T-helper 1 cell treated with Interleukin-12 subunit alpha and Interleukin-12 subunit beta and Interleukin-4 antibody, amounts not matched to agents 30 ng/mL and 1 ng/mL, for 36 hours (primary cell): Measurements from ENCODE around the gene NHERF2. TPM values are rescaled to one million over a fixed set of nuclear protein-coding genes. Genes with fewer than 3 reads are reported as not detected.

ENCODE experiments used
- intact Hi-C: fragments of 100-400 bp; cut with micrococcal nuclease; formaldehyde crosslinking; loops from one replicate; pipeline ENCODE4 v1.15.1; 2024
- total RNA-seq: library from RNA; stranded (reverse); gene quantifications from 2 replicates; pipeline ENCODE4 v1.2.3, GENCODE V29; 2022

The NHERF2 gene
- total RNA-seq, 1 donor from 2014 or later: 2.4 TPM

DNA sequence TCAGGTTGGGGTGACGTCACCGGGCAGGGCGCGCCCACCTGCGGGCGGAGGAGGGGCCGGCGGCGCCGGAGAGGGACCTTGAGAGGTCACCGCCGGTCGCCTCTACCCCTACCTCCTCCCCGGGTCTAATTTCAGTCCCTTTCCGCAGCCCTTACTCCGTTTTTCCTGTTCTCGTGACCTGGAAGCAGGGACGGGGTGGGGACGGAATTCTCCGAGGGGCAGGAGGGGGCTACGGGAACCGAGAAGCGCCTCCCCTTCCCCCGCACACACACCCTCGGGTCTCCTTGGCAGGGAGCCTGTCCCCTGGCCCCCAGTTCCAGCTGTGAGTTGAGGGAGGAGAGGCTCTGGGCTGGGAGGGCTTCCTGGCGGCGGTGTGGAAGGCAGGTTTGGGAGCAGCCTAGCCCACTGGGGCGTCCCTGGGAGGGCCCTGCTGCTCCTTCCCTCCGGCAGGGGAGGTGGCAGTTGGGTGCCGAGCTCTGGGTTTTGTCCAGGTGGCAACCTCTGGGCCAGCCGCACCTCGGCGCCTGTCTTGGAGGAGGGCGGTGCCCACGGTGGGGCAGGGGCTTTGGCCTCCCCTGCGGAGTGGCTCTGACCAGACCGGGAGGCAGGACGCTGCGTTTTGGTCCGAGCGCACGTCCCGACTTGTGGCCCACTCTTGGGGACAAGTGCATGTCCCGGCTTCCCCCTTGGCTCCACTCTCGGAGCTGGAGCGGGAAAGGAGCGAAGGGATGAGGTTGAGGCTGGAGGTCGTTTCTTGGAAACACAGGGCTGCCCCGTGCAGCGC, 36.2 kb upstream of the NHERF2 start:
- intact Hi-C loops: loop anchor here (1.0 to 10.0 kb wide), 3 partner anchors 47 to 544 kb away; partner anchors contain the start of genes CEMP1, E4F1, MSRB1 and PDPK1

- intact Hi-C loops: loop anchor here (1.0 to 10.0 kb wide), 3 partner anchors 48 to 544 kb away; partner anchors contain the start of genes CEMP1, E4F1, MSRB1 and PDPK1
Observed at GRCh38 chr16:1991135-1991551, 35.6 kb upstream of the NHERF2 start.

- intact Hi-C loops: loop anchor here (1.0 to 10.0 kb wide), 3 partner anchors 48 to 543 kb away; partner anchors contain the start of genes CEMP1, E4F1, MSRB1 and PDPK1
Observed at GRCh38 chr16:1991588-1991947, 35.1 kb upstream of the NHERF2 start.

DNA sequence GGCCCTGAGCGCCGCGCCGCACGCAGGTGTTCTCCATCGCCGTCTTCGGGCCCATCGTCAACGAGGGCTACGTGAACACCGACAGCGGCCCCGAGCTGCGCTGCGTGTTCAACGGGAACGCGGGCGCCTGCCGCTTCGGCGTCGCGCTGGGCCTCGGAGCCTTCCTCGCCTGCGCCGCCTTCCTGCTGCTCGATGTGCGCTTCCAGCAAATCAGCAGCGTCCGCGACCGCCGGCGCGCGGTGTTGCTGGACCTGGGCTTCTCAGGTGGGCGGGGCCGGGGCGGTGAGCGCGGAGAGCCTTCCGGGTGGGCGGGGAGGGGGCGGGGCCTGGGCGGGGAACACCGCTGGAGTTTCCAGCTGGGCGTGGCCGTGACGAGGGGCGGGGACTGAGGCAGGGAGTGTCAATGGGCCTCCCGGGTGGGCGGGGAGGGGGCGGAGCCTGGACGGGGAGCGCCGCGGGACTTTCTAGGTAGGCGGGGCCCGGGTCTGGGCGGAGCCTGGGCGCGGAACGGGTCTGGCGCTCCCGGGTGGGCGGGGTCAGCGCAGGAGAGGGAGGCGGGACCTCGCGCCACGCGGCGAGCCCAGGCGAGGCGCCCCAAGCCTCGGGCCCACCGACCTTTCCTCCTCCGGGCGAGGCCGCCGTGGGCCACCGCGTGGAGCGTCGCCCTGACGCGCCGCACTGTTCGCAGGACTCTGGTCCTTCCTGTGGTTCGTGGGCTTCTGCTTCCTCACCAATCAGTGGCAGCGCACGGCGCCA, 34.6 kb upstream of the NHERF2 start:
- intact Hi-C loops: loop anchor here (1.0 to 10.0 kb wide), 8 partner anchors 8 to 543 kb away; partner anchors contain the start of genes CEMP1, E4F1, GFER and MLST8

DNA sequence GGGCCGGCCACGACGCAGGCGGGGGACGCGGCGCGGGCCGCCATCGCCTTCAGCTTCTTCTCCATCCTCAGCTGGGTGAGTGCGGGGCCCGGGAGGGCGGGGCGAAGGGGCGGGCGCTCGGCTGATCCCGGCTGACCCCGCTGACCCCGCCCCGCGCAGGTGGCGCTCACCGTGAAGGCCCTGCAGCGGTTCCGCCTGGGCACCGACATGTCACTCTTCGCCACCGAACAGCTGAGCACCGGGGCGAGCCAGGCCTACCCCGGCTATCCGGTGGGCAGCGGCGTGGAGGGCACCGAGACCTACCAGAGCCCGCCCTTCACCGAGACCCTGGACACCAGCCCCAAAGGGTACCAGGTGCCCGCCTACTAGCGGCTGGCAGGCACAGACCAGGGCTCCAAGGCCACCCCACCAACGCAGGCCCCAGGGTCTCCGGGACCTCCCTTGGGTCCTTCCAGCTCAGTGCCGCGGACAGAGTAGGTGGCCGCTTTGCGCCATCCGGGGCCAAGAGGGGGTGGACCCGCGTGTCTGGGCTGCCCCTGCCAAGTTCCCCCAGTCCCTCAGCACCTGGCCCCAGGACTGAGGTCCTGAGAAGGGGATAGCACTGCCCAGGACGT, 33.9 kb upstream of the NHERF2 start:
- intact Hi-C loops: loop anchor here (1.0 to 10.0 kb wide), 7 partner anchors 9 to 542 kb away; partner anchors contain the start of genes CEMP1, E4F1, GFER and MLST8

- intact Hi-C loops: loop anchor here (5.0 to 10.0 kb wide), 2 partner anchors 229 to 541 kb away; partner anchors contain the start of genes CEMP1, E4F1 and PDPK1
Observed at GRCh38 chr16:1993731-1994131, 33.0 kb upstream of the NHERF2 start.

DNA sequence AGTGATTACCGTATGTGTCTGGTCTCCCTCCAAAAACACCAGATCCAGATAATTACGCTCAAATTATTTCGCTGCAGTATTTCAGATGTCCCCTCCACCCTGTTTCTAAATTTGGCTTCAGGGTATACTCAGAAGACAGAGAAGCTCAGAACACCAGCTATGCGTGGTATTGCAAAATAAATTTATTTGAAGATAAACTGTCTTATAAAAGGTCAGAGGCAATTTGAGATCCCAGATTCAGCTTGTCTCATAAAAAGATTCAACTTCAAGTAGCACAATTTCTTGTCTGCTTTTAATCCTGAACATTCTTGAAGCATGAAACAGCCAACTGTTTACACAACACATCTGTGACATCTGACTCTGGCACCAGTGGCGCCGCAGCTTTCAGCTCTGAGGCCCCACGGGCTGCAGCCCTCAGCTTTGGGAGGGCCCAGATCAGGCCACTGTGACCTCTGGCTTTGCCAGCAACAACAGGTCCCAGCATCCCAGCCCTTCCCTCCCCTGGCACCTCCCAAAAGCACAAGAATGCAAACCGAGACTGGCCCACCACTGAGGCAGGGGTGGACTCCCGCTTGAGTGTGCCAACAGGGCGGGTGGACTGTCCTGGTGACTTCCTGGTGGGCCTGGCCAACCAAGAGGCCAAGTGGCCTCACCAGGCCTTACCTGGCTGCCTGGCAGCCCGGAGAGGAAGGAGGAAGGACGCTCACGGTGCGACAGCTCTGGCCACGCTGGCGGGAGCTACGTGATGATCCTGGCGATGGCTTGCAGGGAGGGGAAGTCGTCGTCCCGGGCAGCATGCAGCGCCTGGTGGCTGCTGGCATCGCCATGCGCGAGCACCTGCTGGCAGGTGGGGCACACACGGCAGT, 29.0 kb upstream of the NHERF2 start:
- intact Hi-C loops: loop anchor here (10.0 kb wide), 1 partner anchor 537 kb away; the partner anchor contains the start of genes CEMP1 and PDPK1

- intact Hi-C loops: loop anchor here (10.0 kb wide), 1 partner anchor 536 kb away; the partner anchor contains the start of genes CEMP1 and PDPK1
Observed at GRCh38 chr16:1998360-1998835, 28.3 kb upstream of the NHERF2 start.

GRCh38 chr16:1998852-1999801, 27.6 kb upstream of the NHERF2 start:
- intact Hi-C loops: loop anchor here (10.0 kb wide), 1 partner anchor 536 kb away; the partner anchor contains the start of genes CEMP1 and PDPK1

GRCh38 chr16:1999866-2000514, 26.7 kb upstream of the NHERF2 start:
- intact Hi-C loops: loop anchor here (10.0 kb wide), 1 partner anchor 535 kb away; the partner anchor contains the start of genes CEMP1 and PDPK1

GRCh38 chr16:2001035-2001434, 25.7 kb upstream of the NHERF2 start:
- intact Hi-C loops: no loop called here

DNA sequence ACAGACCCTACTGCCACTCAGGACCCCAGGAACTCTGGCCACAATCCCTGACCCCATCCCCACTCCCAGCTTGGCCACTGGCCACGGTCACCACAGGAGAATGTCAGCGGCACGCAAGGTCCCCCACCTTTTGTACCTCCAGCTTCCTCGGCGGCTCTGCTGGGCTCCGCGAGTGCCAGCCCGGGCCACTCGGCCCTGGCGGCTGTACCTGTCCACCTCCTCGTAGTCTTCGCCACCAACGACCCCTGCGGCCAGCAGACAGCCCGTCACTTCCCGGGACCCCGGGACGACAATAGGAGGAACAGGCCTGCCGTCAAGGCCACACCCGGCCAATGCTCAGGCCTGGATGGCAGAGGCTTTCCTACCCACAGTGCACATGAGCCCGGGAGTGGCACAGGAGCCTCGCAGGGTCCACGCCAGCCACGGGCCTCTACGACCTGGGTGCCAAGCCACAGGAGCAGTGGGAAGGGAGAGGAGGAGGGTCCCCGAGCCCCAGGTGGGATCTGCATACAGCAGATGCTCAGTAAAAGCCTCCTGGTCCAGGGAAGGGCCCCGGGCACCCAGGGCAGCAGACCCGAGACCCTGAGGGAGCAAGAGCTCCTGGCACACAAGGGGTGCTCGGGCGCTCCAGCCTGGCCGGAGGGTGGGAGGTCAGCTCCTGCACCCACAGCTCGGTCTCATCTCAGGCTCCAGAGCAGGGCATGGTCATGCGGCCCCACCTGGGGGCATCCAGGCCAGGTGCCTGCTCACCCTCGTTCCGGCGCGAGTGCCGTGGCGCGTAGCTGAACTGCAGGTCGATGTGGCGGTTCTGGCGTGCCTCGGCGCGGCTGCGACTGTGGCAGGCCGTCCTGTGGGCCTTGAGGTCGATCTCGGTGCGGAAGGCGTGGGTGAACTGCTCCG, 25.0 kb upstream of the NHERF2 start:
- intact Hi-C loops: no loop called here

DNA sequence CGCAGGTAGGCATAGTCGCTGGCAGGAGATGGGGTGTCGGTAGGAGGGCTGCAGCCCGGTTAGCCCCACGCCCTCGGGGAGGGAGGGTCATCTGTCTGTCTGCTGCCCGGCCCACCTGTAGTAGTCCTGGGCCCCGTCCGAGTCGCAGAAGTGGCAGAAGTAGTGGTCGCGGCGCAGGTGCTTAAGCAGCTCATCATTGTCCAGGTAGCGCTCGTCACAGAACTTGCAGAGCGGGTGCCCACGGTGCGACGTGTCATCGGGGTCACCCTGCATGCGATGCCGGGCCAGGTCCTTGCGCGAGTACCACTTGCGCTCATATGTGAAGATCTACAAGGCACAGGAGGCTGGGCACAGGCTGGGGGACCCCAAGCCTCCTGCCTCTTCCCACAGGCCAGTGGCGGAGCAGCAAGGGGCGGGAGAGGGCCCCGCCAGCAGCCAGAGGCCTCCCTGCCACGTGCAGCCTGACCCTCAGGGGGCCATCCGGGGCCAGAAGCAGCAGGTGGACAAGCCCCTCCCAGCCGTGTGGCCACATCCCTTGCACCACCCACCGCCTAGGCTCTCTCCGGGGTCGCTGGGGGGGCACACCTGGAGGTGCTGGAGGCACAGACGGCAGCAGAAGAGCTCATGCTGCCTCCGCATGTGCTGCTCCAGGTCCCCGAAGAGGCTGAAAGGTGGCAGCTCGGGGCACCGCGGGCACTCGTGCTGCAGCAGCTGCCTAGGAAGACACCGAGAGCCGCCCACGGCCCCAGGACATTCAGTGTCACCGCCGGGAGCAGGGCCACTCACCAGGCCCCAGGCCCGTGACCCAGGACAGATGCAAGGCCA, 24.1 kb upstream of the NHERF2 start:
- intact Hi-C loops: no loop called here

GRCh38 chr16:2003231-2003826, 23.4 kb upstream of the NHERF2 start:
- intact Hi-C loops: no loop called here

GRCh38 chr16:2003827-2004641, 22.7 kb upstream of the NHERF2 start:
- intact Hi-C loops: no loop called here
